ENCODE measurements around the gene ZBTB21. TPM values are rescaled to one million over a fixed set of nuclear protein-coding genes. Genes with fewer than 3 reads are reported as not detected.
A peak's percentile ranks its signal among the peaks of the same experiment; 100 is the strongest.

Gene ZBTB21
- total and polyA plus RNA-seq, 8 donors = 2.9 to 9.5 (median 6.8) TPM

- Histone ChIP-seq H3K27me3 (no peaks in the 10 kb centered on the region), H3K4me1 (no peaks in the 10 kb centered on the region), H3K36me3 (no peaks in the 10 kb centered on the region), H3K4me3 (no peak overlapping the region), H3K9me3 (no peaks in the 10 kb centered on the region), H3K27ac (no peak overlapping the region)
- FAIRE-seq (no peak), ATAC-seq (no peak), DNase-seq (no peak)
- TF ChIP-seq, protein P1, sequence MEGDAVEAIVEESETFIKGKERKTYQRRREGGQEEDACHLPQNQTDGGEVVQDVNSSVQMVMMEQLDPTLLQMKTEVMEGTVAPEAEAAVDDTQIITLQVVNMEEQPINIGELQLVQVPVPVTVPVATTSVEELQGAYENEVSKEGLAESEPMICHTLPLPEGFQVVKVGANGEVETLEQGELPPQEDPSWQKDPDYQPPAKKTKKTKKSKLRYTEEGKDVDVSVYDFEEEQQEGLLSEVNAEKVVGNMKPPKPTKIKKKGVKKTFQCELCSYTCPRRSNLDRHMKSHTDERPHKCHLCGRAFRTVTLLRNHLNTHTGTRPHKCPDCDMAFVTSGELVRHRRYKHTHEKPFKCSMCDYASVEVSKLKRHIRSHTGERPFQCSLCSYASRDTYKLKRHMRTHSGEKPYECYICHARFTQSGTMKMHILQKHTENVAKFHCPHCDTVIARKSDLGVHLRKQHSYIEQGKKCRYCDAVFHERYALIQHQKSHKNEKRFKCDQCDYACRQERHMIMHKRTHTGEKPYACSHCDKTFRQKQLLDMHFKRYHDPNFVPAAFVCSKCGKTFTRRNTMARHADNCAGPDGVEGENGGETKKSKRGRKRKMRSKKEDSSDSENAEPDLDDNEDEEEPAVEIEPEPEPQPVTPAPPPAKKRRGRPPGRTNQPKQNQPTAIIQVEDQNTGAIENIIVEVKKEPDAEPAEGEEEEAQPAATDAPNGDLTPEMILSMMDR (IDR thresholded peaks at IDR 0.05) = no peak
- 35 to 41% methylated on average over 5 of the region's 5 CpGs for WGBS, 2 donors
- intact Hi-C loops (cut with DNase I) = no loop called here
Observed at GRCh38 chr21:41965045-41965444, 45.1 kb downstream of the ZBTB21 start.

- no peaks in the 10 kb centered on the region for H3K27me3 ChIP-seq
- no peaks in the 10 kb centered on the region for H3K4me1 ChIP-seq
- no peak overlapping the region for H3K27ac ChIP-seq
- no peaks in the 10 kb centered on the region for H3K9me3 ChIP-seq
- intact Hi-C loops (cut with DNase I) = no loop called here
- DNase-seq (peak in 1 of 6 donors; percentile 1), ATAC-seq (no peak), FAIRE-seq (no peak)
- no peaks in the 10 kb centered on the region for H3K36me3 ChIP-seq
- H3K4me3 ChIP-seq = no peak overlapping the region
- TF ChIP-seq, protein P1 (IDR thresholded peaks at IDR 0.05) = no peak
- 56 to 76% methylated on average over 8 of the region's 8 CpGs for WGBS, 2 donors
Observed at GRCh38 chr21:41964171-41964570, 46.0 kb downstream of the ZBTB21 start.

DNA sequence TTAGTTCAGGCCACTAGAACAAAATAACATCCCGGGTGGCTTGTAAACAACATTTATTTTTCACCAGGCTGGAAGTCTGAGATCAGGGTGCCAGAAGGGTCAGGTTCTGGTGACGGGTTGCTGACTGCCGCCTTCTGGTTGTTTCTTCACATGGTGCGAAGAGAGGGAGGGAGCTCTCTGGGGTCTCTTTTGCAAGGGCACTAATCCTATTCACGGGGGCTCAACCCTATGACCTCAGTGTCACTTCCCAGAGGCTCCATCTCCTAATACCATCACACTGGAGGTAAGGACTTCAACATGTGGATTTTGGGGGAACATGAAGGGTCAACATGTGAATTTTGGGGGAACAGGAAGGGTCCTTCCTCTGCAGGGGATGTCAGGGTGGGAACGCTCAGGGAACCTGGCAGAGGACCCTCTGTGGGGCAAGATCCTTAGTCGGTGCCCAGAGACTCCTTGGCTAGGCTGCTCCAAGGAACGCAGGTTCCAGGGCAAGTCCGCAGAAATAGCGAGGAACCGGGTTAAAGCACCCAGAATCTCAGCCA lies 47.7 kb downstream of the ZBTB21 start:
- Histone ChIP-seq H3K4me3 (no peak overlapping the region), H3K27ac (no peak overlapping the region), H3K4me1 (peaks cover 0 to 3% (median 0%) of the 10 kb centered on the region in 3 donors), H3K27me3 (no peaks in the 10 kb centered on the region), H3K9me3 (no peaks in the 10 kb centered on the region), H3K36me3 (no peaks in the 10 kb centered on the region)
- DNase-seq = no peak
- no peak for FAIRE-seq
- 76 to 89% methylated on average over 11 of the region's 11 CpGs for WGBS, 2 donors
- intact Hi-C loops (cut with DNase I) = no loop called here
- ATAC-seq = no peak
- TF ChIP-seq, protein P1 (IDR thresholded peaks at IDR 0.05) = no peak

DNA sequence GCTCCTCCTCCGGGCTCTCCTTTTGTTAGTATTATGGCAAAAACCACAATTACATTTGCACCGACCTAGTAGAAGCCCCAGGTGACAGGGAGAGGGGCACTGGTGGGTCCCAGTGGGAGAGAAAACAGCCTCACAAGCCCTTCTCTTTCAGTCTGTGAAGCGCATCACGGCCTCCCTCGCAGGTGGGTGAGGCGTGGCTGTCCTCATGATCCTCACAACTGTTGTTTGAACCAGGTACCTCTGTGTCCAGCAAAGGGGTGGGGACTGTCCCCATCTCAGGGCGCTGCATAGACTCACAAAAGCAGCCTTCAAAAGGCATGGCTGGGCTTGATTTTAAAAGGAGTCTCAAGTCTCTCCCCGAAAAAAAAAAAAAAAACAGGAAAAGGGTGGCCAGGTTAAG lies 48.4 kb downstream of the ZBTB21 start:
- H3K27me3 ChIP-seq = no peaks in the 10 kb centered on the region
- 63 to 71% methylated on average over 8 of the region's 8 CpGs for WGBS, 2 donors
- intact Hi-C loops (cut with DNase I) = no loop called here
- TF ChIP-seq, protein P1 (IDR thresholded peaks at IDR 0.05) = no peak
- FAIRE-seq (no peak), ATAC-seq (no peak), DNase-seq (no peak)
- H3K27ac ChIP-seq = no peak overlapping the region
- no peaks in the 10 kb centered on the region for H3K9me3 ChIP-seq
- no peak overlapping the region for H3K4me3 ChIP-seq
- no peaks in the 10 kb centered on the region for H3K36me3 ChIP-seq
- peaks cover 0 to 3% (median 0%) of the 10 kb centered on the region in 3 donors for H3K4me1 ChIP-seq

GRCh38 chr21:41961282-41961701 lies 48.9 kb downstream of the ZBTB21 start:
- H3K9me3 ChIP-seq = no peaks in the 10 kb centered on the region
- no peaks in the 10 kb centered on the region for H3K27me3 ChIP-seq
- peaks cover 0 to 3% (median 0%) of the 10 kb centered on the region in 3 donors for H3K4me1 ChIP-seq
- H3K36me3 ChIP-seq = no peaks in the 10 kb centered on the region
- H3K4me3 ChIP-seq = no peak overlapping the region
- ATAC-seq (no peak), FAIRE-seq (no peak), DNase-seq (no peak)
- intact Hi-C loops (cut with DNase I) = no loop called here
- 79 to 87% methylated on average over 14 of the region's 14 CpGs for WGBS, 2 donors
- no peak overlapping the region for H3K27ac ChIP-seq
- TF ChIP-seq, protein P1 (IDR thresholded peaks at IDR 0.05) = no peak
